ENCODE data around the gene MAP4K2.
"Not testable (repeated sequence)": the region's sequence is repeated elsewhere in the genome, so short reads cannot be mapped to it uniquely, and the experiment has no call there.

MAP4K2 gene

DNA sequence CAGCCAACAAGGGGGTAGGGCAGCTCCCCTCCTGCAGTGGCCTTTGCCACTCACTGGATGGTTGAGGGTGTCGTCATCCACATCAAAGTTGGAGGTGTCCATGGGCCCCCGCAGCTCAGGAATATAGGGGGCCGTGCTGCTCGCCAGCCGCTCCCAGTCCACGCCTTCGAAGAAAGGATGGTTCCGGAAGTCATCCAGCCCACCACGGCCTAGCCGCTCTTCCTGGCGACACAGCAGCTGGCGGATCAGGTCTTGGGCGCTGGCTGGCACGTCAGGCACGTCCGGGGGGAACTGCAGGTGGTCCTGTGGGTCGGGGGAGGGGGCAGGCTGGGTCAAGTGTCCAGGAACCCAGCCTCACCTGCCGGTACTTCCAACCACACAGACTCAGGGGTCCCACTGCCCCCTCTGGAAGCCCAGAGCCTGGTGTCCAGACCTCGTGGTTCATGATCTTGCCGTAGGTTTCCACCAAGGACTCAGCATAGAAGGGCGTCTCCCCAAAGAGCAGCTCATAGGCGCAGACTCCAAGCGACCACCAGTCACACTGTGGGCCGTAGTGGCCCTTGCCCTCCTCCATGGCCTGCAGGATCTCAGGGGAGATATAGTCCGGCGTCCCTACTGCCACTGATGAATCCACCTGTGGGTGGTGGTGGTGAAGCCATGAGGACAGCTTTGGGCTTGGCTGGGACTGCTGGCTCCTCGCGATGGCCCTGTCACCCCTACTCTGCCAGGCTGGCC is 35.8 kb upstream of the MAP4K2 start:
- DNase-seq = no peak

DNA sequence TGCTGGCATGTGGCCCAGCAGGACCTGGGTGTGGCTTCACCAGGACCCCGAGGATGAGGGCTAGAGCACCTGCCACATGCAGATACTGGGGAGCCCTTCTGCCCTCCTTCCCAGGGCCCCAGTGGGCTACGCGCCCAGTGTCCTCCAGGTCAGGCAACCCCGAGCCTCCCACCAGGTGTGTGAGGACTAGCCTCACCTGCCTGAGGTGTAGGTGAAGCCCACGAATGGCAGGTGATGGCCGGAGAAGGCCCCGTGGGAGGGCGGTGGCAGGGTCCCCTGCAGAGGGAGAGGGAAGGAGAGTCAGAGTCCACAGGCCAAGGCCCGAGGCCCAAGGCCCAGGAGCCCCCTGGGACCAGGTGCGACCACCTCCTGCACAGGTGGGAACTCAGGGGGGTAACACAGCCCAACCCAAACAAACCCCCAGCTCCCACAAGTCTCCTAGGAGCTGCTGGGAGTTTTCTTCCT is 34.9 kb upstream of the MAP4K2 start:
- no peak for DNase-seq

DNA sequence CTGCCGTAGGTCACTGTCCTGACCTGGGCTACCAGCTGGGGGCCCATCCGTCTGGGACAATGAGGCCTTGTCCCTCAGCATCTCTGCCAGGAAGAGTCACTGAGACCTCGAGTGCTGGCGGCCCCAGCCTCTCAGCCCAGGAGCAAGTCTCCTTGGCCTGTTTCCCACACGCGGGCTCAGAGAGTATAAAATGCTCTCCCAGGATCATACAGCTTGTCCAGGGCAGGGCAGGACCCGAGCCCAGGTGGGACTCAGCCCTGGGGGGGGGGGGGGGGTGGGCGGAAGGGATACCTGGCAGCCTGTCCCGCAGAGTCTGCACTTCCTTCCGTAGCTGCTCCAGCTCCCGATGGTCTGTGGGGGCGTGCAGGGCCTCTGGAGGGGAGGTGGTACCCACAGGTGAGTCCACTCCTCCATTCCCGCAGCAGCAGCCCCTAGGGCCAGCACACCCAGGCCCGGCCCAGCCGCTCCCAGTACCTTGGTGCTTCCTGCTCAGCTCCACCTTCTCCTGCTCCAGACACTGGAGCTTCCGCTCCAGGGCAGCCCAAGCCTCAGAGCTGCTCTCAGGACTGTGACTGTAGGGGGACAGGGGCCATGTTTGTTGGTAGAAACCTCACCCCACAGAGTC is 33.5 kb upstream of the MAP4K2 start:
- no peak for DNase-seq

DNA sequence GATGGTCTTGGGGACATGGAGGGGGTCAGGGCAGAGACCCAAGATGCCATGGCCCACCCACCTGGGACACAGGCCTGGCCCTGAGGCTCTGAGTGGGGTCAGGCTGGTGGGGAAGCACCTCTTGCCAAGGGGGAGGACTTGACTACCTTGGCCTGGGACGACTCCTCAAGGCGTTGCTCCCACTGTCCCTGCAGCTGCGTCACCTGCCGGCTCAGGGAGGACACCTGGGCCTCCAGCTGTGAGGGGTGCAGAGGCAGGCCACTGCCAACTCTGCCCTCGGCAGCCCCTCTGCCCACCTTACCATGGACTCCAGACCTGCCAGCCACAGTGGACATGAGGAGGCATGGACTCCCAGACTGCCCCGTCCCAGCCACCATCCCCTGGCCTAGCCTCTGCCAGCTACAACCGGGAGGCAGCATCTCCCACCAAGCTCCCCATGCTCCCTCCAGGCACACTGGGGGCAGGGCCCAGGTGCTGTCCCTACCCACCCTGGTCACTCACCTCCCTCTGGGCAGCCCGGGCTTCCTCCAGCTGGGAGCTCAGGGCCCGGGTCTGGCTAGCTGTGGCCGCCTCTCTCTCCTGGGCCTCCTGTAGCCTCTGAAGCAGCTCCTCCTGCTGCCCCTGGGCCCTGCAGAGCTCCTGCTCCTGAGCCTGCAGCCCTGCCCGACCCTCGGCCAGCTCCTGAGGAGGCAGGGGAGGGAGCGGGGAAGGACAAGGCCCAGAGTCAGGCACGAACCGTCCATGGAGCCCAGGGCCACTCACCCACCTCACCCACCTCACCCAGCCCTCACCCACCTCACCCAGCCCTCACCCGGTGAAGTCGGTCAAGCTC is 32.8 kb upstream of the MAP4K2 start:
- DNase-seq = no peak

DNA sequence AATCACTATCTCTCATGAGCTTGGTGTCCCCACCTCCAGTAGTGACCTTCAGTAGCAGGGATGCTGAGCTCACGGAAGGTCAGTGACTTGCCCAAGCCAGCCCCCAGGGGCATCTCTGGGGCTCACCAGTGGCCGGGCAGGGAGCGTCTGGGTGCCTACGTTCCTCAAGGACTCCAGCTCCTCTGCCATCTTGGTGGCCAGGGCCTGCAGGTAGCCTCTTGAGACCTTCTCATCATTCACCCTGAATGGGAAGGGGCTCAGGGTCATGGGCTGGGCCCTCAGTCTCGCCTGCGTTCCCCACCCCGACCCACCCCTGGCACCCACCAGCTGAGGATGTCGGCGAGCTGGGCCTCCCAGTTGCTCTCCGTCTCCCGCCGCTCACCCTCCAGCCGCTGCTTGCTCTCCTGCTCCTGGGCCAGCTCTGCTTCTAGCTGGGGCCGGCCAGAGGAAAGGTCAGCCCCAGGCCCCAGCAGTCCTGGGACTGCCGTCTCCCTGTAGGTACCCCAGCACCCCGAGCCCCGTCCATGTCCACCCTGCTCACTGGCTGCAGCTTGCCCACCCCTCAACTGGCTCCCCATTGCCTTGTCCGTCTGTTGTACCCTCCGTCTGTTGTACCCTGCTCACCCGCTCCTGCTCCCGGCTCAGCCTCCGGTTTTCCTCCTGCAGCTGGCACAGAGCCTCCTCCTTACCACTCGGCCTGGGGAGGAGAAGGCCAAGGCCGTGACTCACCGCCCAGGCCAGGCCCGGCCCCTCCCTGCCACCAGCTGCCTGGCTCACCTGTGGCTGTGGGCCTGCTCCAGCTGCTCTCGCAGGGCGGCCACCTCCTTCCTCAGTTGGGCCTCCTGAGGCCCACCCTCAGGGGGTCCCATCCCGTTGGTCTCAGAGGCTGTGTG is 32.0 kb upstream of the MAP4K2 start:
- DNase-seq = no peak

DNA sequence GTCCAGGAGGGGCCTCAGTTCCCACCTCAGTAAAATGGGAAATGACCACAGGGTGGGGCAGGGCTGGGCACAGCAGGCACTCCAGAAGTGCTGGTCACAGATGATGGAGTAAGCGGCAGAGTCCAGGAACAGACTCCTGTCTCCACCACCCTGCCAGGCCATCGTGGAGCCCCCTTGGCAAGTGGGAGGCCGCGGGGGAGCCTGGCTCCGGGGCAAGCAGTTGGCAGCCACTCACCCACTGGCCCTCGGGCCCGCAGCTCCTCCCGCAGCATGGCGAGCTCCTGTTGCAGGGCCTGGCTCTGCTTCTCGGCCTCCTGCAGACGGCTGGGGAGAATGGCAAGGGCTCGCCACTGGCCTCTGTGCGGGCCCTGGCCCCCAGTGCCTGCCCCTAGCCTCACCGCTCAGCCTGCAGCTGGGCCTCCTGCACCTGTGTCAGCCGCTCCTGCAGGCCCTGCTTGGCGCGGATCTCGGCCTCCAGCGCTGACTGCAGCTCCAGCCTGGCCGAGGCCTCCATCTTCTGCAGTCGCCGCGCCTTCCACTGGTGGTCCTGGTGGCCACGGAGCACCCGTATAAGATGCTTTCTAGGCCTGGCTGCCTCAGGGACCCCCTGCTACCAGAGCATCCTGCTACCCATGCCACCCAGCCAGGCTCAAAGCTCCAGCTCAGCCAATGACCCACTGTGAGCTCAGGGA is 31.2 kb upstream of the MAP4K2 start:
- DNase-seq = no peak

DNA sequence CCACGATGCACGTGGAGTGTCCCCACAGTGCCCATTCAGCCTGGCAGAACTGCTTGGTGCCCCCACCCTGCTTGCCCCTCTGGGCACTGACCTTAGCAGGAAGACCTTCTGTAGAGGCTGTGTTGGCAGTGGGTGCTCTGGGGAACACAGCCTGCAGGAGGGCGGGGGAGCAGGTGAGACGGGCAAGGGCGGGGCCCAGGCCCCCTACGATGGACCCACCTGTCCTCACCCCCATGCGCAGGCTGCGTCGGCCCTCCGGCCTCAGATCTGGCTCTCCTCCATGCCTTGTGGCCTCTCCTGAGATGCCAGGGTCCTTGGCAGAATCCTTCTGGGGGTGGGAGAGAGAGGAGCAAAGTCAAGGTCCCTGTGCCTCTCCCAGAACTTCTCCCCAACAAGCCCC is 30.5 kb upstream of the MAP4K2 start:
- no peak for DNase-seq

DNA sequence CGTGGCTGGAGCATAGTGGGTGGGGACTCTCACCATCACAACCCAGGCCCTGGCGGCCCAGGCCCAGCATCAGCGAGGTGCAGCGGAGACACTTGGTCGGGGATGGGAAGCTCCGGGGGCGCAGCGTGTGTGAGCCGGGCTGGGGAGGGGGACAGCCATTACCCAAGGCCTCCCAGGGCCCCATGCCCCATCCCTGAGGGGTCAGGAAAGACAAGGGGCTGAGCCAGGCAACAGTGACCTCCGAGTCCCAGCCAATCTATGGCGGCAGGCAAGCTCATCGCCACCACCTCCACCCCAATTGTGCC is 30.1 kb upstream of the MAP4K2 start:
- DNase-seq = no peak

DNA sequence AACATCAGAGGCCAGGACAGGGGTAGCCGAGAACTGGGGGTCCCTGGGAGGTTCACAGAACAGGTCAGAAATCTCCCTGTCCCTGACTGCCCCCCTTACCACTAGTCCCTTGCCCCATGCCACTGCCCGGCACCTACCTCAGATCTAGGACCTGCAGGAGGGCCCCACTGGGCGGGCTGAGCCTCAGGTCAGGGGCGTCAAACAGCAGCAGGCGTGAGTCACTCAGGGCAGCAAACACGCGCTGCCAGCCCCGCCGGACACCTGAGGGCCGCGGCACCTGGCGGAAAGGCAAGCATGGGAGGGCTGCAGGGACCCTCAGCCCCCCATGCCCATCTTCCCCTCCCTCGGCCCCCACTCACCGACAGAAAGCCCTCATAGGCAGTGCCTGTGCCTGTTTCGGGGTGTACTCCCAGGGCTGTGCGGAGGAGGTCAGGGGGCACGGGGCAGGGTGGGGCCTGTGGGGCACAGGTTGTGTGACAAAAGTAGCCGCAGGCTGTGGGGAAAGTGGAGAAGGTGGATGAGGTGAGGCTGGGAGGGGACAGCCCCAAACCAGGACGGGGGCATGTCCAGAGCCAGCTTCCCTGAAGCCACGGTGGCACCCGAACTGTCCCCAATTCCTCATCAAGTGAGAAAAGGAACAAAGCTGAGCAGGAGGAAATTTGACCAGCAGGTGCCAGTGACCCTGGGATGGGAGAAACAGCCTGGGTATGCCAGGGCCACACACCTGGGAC is 29.6 kb upstream of the MAP4K2 start:
- no peak for DNase-seq

DNA sequence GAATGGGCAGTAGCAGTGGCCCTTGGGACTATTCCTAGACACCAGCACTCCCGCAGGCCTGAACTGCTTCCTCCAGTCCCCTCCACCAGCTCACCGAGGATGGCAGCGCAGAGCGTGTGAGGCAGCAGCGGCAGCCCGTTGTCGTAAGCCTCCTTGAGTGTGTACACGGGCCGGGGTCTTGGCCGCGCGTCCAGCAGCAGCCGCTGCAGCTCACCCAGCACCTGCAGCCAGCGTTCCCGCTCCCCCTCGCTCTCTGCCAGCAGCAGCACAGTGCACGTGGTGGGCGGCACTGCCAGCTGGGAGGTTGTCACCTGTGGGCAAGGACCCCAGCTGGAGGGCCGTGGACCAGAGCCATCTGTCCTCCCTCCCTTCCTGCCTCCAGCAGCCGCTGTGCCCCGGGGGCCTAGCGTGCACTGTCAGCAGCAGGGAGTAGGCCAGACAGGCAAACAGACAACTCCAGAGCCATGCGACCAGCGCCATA is 28.4 kb upstream of the MAP4K2 start:
- no peak for DNase-seq

DNA sequence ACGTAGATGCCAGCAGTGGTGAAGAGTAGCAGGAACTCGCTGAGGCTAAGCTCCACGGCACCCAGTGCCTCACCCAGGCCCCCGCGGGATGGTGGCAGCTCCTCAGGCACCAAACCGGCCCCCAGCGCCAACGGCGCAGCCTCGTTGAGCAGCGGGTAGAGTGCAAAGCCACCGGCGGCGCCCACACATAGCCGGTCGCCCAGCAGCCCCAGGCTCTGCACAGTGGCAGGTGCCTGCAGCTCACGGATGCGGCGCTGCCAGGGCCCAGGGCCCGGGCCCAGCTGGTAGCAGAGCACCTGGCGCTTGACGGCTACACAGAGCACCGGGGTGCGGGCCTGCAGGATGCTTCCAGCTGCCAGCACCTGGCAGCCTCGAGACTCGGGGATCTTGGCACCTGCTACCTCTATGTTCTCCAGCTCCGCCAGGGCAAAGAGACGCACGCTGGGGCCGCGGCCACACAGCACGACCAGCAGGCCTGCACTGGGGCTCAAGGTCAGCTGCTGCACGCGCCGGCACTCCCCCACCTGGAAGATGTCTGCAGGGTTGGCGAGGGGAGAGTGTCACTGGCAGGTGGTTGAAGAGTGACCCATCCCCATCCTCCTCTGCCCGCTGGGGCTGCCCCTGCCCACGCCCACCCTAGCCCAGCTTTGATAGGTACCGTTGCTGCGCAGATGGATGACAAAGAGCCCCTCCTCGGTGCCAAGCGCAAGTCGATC is 26.7 kb upstream of the MAP4K2 start:
- DNase-seq = no peak

DNA sequence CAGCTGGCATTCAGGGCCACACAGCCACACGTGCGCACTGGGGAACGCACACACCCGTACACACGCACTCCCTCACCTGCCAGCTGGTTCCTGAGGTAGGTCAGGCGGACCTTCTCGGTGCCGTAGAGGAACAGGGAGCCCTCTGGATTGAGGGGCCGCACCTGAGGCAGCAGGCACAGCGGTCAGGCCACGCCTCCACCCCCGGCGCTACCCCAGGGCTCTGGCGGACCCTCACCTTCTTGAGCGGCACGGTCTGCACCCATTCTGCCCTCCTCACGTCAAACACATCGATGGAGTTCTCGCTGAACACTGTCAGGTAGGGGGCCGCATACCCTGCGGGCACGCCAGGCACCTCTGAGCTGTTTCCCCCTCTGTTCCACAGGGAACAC is 24.4 kb upstream of the MAP4K2 start:
- DNase-seq = no peak

DNA sequence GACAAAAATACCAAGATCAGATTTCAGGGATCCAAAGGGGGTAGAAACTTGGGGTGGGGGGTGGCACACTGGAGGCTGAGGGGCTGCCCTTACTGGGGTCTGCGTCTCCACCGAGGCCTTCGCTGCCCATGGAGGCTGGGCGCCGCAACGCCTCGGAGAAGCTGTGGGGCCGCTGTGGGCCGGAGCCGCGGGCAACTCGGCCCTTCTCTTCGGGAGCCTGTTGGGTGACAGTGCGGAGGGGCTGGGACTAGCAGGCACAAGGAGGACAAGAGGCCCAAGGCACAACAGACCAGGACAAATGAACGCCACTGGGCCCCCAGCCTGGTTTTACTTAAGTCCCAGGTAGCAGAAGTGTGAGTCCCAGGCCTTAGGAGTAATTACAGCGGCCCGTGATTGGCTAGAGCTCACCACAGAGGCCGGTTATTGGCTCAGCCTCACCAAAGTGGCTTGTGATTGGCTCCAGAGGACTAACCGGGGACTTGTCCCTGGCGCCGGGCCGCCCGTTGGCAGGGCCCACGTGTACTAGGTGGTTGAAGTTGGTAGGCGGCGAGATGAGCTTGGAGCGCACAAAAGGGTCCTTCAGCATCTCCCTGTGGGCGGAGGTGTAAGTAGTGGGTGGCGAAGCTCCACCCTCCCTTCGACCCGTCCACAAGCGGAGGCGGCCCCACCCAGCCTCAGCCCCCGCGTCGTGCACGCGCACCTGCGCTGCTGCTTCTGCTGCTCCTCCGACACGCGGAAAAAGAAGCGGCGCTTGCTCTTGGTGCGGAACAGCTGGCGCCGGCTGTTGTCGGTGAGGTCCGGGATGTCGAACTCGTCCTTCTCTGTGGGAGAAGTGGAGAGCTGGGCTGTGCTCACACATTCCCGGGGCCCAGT is 23.8 kb upstream of the MAP4K2 start:
- DNase-seq = no peak

DNA sequence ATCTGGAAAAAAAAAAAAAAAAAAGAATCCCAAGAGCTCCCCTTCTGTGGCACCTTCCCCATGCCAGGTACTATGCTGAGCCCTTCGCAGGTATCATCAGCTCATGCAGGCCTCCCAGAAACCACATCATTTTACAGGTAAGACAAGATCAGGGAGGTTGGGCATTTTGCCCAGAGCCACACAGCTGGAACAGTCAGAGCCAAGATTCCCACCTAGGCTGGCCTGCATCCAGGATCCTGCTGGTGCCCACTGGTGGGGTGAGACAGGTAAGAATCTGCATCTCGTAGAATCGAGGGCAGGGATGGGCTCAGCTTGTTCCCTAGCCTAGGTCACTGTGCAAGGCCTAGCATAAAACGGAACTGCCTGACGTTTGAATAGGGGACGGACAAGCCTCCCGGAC is 23.0 kb upstream of the MAP4K2 start:
- no peak for DNase-seq

DNA sequence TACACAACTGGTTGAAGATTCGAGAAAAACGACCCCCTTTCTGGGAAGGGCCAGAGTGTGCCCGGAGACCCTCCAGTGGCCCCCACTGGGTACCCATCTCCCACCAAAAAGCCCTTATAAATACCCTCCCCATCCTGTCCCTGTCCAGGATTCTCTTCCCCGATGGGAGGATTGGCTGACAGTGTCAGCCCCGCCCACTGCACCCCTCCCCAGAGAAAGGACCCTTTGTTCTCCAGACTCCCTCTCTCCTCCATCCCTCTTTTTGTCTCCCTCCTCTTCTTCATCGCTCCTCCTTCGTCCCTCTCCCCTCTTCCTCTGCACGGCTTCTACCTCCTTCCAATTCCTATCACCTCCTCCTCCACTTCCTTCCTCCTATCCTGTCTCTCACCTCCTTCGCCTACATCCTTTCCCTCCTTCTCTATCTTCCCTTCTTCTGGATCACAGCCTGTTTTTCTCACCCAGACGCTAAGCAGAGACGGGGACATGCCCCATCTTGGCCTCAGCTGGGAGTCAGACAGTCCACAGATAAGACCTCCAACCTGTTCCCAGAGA is 20.6 kb upstream of the MAP4K2 start:
- no peak for DNase-seq

DNA sequence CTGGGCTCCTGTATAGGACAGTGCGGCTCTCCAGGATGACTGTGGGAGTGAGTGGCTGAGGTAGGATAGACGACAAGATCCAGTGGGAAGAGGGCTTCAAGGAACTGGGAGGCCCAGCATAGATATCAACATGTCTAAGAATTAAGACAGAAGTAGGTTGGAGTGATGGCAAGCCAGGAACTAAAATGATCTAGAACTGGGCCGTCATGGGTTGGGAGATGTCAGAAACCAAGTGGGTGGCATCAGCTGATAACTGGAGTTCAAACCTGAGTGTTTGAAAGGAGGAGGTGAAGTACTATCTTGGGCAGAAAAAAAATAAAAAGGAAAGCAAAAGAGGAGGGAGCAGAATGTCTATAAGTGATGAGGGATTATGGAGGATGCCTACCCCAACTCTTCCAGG is 14.5 kb upstream of the MAP4K2 start:
- DNase-seq = no peak

DNA sequence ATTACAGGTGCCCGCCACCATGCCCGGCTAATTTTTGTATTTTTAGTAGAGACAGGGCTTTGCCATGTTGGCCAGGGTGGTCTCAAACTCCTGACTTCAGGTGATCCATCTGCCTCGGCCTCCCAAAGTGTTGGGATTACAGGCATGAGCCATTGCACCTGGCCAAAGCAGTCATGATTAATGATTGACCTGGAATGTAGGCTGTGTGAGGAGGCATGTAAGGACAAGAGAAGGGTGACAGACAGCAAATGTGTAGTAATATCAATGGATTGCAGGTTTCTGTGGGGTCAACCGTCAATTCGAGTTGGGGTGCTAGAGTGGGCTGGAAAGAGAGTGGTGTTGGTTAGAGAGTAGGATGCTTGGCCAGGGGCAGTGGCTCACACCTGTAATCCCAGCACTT is 12.4 kb upstream of the MAP4K2 start:
- DNase-seq = not testable (repeated sequence)

DNA sequence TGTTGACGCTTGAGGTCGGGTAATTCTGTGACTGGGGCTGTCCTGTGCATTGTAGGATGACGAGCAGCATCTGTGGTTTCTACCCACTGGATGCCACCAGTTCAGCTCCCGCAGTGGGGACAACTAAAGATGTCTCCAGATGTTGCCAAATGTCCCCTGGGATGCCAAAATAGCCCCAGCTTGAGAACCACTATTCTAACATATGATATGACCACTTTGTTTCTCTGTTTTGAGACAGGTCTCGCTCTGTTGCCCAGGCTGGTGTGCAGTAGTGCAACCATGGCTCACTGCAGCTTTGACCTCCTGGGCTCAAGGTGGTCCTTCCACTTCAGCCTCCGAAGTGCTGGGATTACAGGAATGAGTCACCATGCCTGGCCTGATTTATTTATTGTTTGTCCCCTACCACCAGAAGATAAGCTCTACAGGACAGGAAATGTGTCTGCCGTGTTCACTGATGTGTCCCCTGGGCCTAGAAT is 11.7 kb upstream of the MAP4K2 start:
- no peak for DNase-seq

DNA sequence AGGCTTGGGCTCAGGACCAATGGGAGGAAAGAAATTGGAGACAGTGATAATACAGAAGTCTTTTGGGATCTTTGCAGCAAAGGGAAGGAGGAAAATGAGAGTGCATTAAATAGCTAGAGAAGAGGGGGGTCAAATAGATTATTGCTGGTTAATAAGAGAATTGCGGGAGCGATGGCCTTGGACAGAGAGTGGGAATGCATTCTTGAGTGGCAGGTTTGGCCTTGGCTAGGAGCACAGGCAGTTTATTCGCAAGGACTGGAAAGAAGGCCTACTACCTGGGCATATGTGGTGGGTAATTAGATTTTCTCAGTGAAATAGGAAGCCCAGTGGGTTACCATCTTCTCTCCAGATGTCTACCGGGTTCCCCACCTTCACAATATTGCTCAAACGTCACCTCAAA is 10.8 kb upstream of the MAP4K2 start:
- no peak for DNase-seq

Data from NCI-H1930 (cell line).